GM23338 (cell line): Measurements from ENCODE around the gene ELFN1. TPM values are rescaled to one million over a fixed set of nuclear protein-coding genes. Genes with fewer than 3 reads are reported as not detected.

Experiments
- ATAC-seq: fragments of 200-7000 bp; cut with Tn5 transposase; 3 replicates; pipeline ENCODE4 v1.9.1; 2020
- DNase-seq: peaks from one replicate; pipeline ENCODE4 v3.0.0-alpha.2; 2015; ENCODE audit warnings: low spot score
- H2AFZ ChIP-seq: fragments of 200-600 bp; sonication (generic); 2 replicates; pipeline ENCODE4 v1.8.0; 2016; ENCODE audit warnings: antibody characterized with exemption, mild to moderate bottlenecking, moderate library complexity
- H3F3A ChIP-seq: fragments of 200-600 bp; sonication (generic); replicated peaks from 2 replicates; pipeline ENCODE4 v1.8.0; 2017; ENCODE audit warnings: antibody characterized with exemption, mixed run types, low read depth
- H3K27ac ChIP-seq: fragments of 200-600 bp; sonication (generic); 2 replicates; pipeline ENCODE4 v1.6.1; 2016; ENCODE audit warnings: low read depth
- H3K27me3 ChIP-seq: fragments of 200-600 bp; sonication (generic); 2 replicates; pipeline ENCODE4 v1.8.0; 2016; ENCODE audit warnings: mild to moderate bottlenecking, mixed run types, moderate library complexity; ENCODE audit not compliant: insufficient read depth
- H3K36me3 ChIP-seq: fragments of 200-600 bp; sonication (generic); 2 replicates; pipeline ENCODE4 v1.8.0; 2016; ENCODE audit warnings: mild to moderate bottlenecking; ENCODE audit not compliant: insufficient read depth
- H3K4me1 ChIP-seq: fragments of 200-600 bp; sonication (generic); 2 replicates; pipeline ENCODE4 v1.8.0; 2016; ENCODE audit warnings: mild to moderate bottlenecking, moderate library complexity; ENCODE audit not compliant: insufficient read depth
- H3K4me2 ChIP-seq: fragments of 200-600 bp; sonication (generic); 2 replicates; pipeline ENCODE4 v1.7.1; 2017; ENCODE audit warnings: mixed run types
- H3K4me3 ChIP-seq: fragments of 200-600 bp; sonication (generic); 2 replicates; pipeline ENCODE4 v1.6.1; 2016; ENCODE audit warnings: mixed run types
- H3K79me2 ChIP-seq: fragments of 200-600 bp; sonication (generic); replicated peaks from 2 replicates; pipeline ENCODE4 v1.8.0; 2017; ENCODE audit warnings: mild to moderate bottlenecking; ENCODE audit not compliant: insufficient read depth
- H3K9me2 ChIP-seq: fragments of 200-600 bp; sonication (generic); 2 replicates; pipeline ENCODE4 v1.8.0; 2017; ENCODE audit not compliant: insufficient read depth
- H4K20me1 ChIP-seq: fragments of 200-600 bp; sonication (generic); replicated peaks from 2 replicates; pipeline ENCODE4 v1.8.0; 2017; ENCODE audit warnings: mild to moderate bottlenecking; ENCODE audit not compliant: insufficient read depth
- H3K27ac Mint-ChIP-seq: 2 replicates; pipeline ENCODE4 v1.8.0; 2020; ENCODE audit warnings: inconsistent platforms, mild to moderate bottlenecking, moderate library complexity, mixed read lengths
- H3K27me3 Mint-ChIP-seq: 3 replicates; pipeline ENCODE4 v1.8.0; 2022; ENCODE audit warnings: low read depth, mild to moderate bottlenecking, moderate library complexity, mixed read lengths, inconsistent platforms; ENCODE audit not compliant: insufficient read depth, poor library complexity
- H3K36me3 Mint-ChIP-seq: 3 replicates; pipeline ENCODE4 v1.8.0; 2021; ENCODE audit warnings: low read depth, mild to moderate bottlenecking, inconsistent platforms, moderate library complexity, mixed read lengths
- H3K4me1 Mint-ChIP-seq: 3 replicates; pipeline ENCODE4 v1.8.0; 2020; ENCODE audit warnings: mild to moderate bottlenecking, inconsistent platforms, mixed read lengths
- H3K4me3 Mint-ChIP-seq: 3 replicates; pipeline ENCODE4 v1.8.0; 2021; ENCODE audit warnings: moderate library complexity, mild to moderate bottlenecking, inconsistent platforms, mixed read lengths
- H3K9me3 Mint-ChIP-seq: 3 replicates; pipeline ENCODE4 v1.8.0; 2020; ENCODE audit warnings: moderate library complexity, mild to moderate bottlenecking, inconsistent platforms, mixed read lengths
- CTCF ChIP-seq, 2 experiments: fragments of 200-600 bp in 1 of 2; sonication (generic) in 1 of 2; conservative IDR thresholded peaks; 2 replicates each; pipeline versions ENCODE4 v1.5.1 to v1.6.1; 2016 to 2017; ENCODE audit warnings: antibody characterized with exemption in 2 of 2, low read depth in 2 of 2, mild to moderate bottlenecking in 2 of 2, moderate library complexity in 1 of 2
- JUNB ChIP-seq: IDR thresholded peaks from one replicate; pipeline ENCODE4 v1.6.1; 2016; ENCODE audit warnings: antibody characterized with exemption; ENCODE audit not compliant: unreplicated experiment
- NANOG ChIP-seq: IDR thresholded peaks from 2 replicates; pipeline ENCODE4 v1.6.1; 2016; ENCODE audit warnings: antibody characterized with exemption, borderline replicate concordance
- POLR2AphosphoS5 ChIP-seq: IDR thresholded peaks from 2 replicates; pipeline ENCODE4 v1.6.1; 2016; ENCODE audit warnings: antibody characterized with exemption, low read depth
- STAT1 ChIP-seq: IDR thresholded peaks from one replicate; pipeline ENCODE4 v1.6.1; 2016; ENCODE audit warnings: antibody characterized with exemption; ENCODE audit not compliant: unreplicated experiment
- ZNF114 ChIP-seq: fragments of 250-450 bp; sonication (Bioruptor Pico); IDR thresholded peaks from 2 replicates; pipeline ENCODE4 v1.5.0; 2020; ENCODE audit warnings: mild to moderate bottlenecking, moderate library complexity
- ZNF331 ChIP-seq: fragments of 250-450 bp; sonication (Bioruptor Pico); IDR thresholded peaks from 2 replicates; pipeline ENCODE4 v1.5.0; 2020; ENCODE audit warnings: low read depth, mild to moderate bottlenecking, moderate library complexity
- polyA plus RNA-seq: library from polyadenylated mRNA; unstranded; fragments of >200 nt; fragmentation: Nextera tagmentation; extraction: Ambion mirVana; gene quantifications from 2 replicates; pipeline ENCODE4 v1.2.1, GENCODE V29; 2016
- total RNA-seq: library from RNA; depleted of rRNA; stranded (reverse); fragments of >200 nt; shearing (Covaris generic); gene quantifications from 2 replicates; pipeline ENCODE4 v1.2.3, GENCODE V29; 2014
- TF ChIP-seq, protein P1 (sequence below): IDR thresholded peaks from one replicate; pipeline ENCODE4 v1.6.1; 2018; ENCODE audit warnings: antibody characterized with exemption; ENCODE audit not compliant: unreplicated experiment
- TF ChIP-seq, protein P2 (sequence below): fragments of 250-450 bp; sonication (Bioruptor Pico); IDR thresholded peaks from 2 replicates; pipeline ENCODE4 v1.5.0; 2020; ENCODE audit warnings: mild to moderate bottlenecking, moderate library complexity

The ELFN1 gene
- total and polyA plus RNA-seq, 2 experiments from 2014 or later, result 0.08 to 3.5 TPM

GRCh38 chr7:1704811-1705738 is 35.0 kb downstream of the ELFN1 start:
- Histone ChIP-seq H3K4me3 (no peak overlapping the region), H3K79me2 (no peaks in the 10 kb centered on the region), H3K4me2 (peak overlapping the region; percentile 38; the same call in 1 of the 2 replicates), H3F3A (no peaks in the 10 kb centered on the region), H3K27ac (no peak overlapping the region), H4K20me1 (no peaks in the 10 kb centered on the region), H3K9me2 (no peaks in the 10 kb centered on the region; the same call in 1 of the 2 replicates), H3K36me3 (peaks cover 3% of the 10 kb centered on the region; the same call in 1 of the 2 replicates), H2AFZ (no peak overlapping the region), H3K4me1 (peaks cover 23% of the 10 kb centered on the region; the same call in 1 of the 2 replicates), H3K27me3 (no peaks in the 10 kb centered on the region)
- peaks cover 34% of the 10 kb centered on the region for H3K4me1 Mint-ChIP-seq
- H3K4me3 Mint-ChIP-seq, result no peak overlapping the region
- no peak overlapping the region for H3K27ac Mint-ChIP-seq
- TF ChIP-seq POLR2AphosphoS5 (no peak), NANOG (peak; percentile 49; the same call in 1 of the 2 replicates)
- H3K27me3 Mint-ChIP-seq, result peaks cover 9% of the 10 kb centered on the region
- peaks cover 28% of the 10 kb centered on the region; the same call in 2 of the 3 replicates for H3K36me3 Mint-ChIP-seq
- DNase-seq (no peak), ATAC-seq (peak; percentile 24)
- H3K9me3 Mint-ChIP-seq, result peaks cover 39% of the 10 kb centered on the region

DNA sequence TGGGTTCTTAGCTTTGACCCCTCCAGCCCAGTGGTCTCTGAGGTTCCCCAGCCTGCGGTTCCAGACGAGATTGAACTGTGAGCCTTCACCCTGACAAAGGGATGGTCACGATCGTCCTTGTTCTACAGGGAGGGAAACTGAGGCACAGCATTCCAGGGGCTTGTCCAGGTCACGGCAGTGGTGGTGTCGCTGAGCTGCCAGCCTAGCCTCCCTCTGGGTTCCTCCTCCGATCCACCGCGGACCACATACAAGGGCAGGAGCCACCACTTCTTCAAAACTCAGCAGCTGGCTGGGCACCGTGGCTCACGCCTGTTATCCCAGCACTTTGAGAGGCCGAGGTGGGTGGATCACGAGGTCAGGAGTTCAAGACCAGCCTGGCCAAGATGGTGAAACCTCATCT is 35.8 kb downstream of the ELFN1 start:
- peaks cover 3% of the 10 kb centered on the region; the same call in 1 of the 2 replicates for H3K36me3 ChIP-seq
- no peaks in the 10 kb centered on the region for H3K79me2 ChIP-seq
- H2AFZ ChIP-seq, result no peak overlapping the region
- Mint-ChIP-seq H3K4me3 (no peak overlapping the region), H3K4me1 (peaks cover 34% of the 10 kb centered on the region), H3K27ac (no peak overlapping the region), H3K27me3 (peaks cover 9% of the 10 kb centered on the region), H3K9me3 (peaks cover 39% of the 10 kb centered on the region), H3K36me3 (peaks cover 30% of the 10 kb centered on the region; the same call in 2 of the 3 replicates)
- H3F3A ChIP-seq, result no peaks in the 10 kb centered on the region
- no peaks in the 10 kb centered on the region; the same call in 1 of the 2 replicates for H3K9me2 ChIP-seq
- no peaks in the 10 kb centered on the region for H4K20me1 ChIP-seq
- no peaks in the 10 kb centered on the region for H3K27me3 ChIP-seq
- no peak overlapping the region for H3K4me3 ChIP-seq
- H3K27ac ChIP-seq, result no peak overlapping the region
- ATAC-seq, result no peak
- no peak for DNase-seq
- H3K4me1 ChIP-seq, result peaks cover 23% of the 10 kb centered on the region; the same call in 1 of the 2 replicates
- H3K4me2 ChIP-seq, result no peak overlapping the region
- TF ChIP-seq, protein P1, sequence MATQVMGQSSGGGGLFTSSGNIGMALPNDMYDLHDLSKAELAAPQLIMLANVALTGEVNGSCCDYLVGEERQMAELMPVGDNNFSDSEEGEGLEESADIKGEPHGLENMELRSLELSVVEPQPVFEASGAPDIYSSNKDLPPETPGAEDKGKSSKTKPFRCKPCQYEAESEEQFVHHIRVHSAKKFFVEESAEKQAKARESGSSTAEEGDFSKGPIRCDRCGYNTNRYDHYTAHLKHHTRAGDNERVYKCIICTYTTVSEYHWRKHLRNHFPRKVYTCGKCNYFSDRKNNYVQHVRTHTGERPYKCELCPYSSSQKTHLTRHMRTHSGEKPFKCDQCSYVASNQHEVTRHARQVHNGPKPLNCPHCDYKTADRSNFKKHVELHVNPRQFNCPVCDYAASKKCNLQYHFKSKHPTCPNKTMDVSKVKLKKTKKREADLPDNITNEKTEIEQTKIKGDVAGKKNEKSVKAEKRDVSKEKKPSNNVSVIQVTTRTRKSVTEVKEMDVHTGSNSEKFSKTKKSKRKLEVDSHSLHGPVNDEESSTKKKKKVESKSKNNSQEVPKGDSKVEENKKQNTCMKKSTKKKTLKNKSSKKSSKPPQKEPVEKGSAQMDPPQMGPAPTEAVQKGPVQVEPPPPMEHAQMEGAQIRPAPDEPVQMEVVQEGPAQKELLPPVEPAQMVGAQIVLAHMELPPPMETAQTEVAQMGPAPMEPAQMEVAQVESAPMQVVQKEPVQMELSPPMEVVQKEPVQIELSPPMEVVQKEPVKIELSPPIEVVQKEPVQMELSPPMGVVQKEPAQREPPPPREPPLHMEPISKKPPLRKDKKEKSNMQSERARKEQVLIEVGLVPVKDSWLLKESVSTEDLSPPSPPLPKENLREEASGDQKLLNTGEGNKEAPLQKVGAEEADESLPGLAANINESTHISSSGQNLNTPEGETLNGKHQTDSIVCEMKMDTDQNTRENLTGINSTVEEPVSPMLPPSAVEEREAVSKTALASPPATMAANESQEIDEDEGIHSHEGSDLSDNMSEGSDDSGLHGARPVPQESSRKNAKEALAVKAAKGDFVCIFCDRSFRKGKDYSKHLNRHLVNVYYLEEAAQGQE, result no peak
- TF ChIP-seq, protein P2, sequence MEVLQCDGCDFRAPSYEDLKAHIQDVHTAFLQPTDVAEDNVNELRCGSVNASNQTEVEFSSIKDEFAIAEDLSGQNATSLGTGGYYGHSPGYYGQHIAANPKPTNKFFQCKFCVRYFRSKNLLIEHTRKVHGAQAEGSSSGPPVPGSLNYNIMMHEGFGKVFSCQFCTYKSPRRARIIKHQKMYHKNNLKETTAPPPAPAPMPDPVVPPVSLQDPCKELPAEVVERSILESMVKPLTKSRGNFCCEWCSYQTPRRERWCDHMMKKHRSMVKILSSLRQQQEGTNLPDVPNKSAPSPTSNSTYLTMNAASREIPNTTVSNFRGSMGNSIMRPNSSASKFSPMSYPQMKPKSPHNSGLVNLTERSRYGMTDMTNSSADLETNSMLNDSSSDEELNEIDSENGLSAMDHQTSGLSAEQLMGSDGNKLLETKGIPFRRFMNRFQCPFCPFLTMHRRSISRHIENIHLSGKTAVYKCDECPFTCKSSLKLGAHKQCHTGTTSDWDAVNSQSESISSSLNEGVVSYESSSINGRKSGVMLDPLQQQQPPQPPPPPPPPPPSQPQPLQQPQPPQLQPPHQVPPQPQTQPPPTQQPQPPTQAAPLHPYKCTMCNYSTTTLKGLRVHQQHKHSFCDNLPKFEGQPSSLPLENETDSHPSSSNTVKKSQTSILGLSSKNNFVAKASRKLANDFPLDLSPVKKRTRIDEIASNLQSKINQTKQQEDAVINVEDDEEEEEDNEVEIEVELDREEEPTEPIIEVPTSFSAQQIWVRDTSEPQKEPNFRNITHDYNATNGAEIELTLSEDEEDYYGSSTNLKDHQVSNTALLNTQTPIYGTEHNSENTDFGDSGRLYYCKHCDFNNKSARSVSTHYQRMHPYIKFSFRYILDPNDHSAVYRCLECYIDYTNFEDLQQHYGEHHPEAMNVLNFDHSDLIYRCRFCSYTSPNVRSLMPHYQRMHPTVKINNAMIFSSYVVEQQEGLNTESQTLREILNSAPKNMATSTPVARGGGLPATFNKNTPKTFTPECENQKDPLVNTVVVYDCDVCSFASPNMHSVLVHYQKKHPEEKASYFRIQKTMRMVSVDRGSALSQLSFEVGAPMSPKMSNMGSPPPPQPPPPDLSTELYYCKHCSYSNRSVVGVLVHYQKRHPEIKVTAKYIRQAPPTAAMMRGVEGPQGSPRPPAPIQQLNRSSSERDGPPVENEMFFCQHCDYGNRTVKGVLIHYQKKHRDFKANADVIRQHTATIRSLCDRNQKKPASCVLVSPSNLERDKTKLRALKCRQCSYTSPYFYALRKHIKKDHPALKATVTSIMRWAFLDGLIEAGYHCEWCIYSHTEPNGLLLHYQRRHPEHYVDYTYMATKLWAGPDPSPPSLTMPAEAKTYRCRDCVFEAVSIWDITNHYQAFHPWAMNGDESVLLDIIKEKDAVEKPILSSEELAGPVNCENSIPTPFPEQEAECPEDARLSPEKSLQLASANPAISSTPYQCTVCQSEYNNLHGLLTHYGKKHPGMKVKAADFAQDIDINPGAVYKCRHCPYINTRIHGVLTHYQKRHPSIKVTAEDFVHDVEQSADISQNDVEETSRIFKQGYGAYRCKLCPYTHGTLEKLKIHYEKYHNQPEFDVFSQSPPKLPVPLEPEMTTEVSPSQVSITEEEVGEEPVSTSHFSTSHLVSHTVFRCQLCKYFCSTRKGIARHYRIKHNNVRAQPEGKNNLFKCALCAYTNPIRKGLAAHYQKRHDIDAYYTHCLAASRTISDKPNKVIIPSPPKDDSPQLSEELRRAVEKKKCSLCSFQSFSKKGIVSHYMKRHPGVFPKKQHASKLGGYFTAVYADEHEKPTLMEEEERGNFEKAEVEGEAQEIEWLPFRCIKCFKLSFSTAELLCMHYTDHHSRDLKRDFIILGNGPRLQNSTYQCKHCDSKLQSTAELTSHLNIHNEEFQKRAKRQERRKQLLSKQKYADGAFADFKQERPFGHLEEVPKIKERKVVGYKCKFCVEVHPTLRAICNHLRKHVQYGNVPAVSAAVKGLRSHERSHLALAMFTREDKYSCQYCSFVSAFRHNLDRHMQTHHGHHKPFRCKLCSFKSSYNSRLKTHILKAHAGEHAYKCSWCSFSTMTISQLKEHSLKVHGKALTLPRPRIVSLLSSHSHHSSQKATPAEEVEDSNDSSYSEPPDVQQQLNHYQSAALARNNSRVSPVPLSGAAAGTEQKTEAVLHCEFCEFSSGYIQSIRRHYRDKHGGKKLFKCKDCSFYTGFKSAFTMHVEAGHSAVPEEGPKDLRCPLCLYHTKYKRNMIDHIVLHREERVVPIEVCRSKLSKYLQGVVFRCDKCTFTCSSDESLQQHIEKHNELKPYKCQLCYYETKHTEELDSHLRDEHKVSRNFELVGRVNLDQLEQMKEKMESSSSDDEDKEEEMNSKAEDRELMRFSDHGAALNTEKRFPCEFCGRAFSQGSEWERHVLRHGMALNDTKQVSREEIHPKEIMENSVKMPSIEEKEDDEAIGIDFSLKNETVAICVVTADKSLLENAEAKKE, result no peak
- no peak for TF ChIP-seq CTCF (conservative IDR thresholded peaks at IDR 0.05; ENCODE audit: low read depth in 2 of 2)
- TF ChIP-seq STAT1, result no peak
- no peak for TF ChIP-seq ZNF331 (CRISPR knock-in tag)
- TF ChIP-seq JUNB, result no peak
- TF ChIP-seq ZNF114 (CRISPR knock-in tag), result no peak
